HEK293T (cell line): ENCODE measurements around the gene PREX1.

Experiments used
- CTCF ChIA-PET: fragments of 350-600 bp; formaldehyde crosslinking; extraction: SDS; loops from one replicate; lab custom pipeline; 2021; ENCODE audit warnings: antibody characterized with exemption, inconsistent platforms; lab: Yijun Ruan, JAX
- POLR2A ChIA-PET: fragments of 350-600 bp; formaldehyde crosslinking; extraction: SDS; loops from one replicate; lab custom pipeline; 2020; ENCODE audit warnings: antibody characterized with exemption, inconsistent platforms; lab: Yijun Ruan, JAX
- DNase-seq: peaks from one replicate; pipeline ENCODE4 v3.0.0; 2012; ENCODE audit warnings: mixed read lengths; ENCODE audit errors: extremely low spot score
- ARNT ChIP-seq: fragments of 450-650 bp; IDR thresholded peaks from 2 replicates; pipeline ENCODE4 v1.6.1; 2017; ENCODE audit warnings: mild to moderate bottlenecking
- BHLHE40 ChIP-seq: fragments of 450-650 bp; IDR thresholded peaks from 2 replicates; pipeline ENCODE4 v1.6.1; 2016; ENCODE audit warnings: mild to moderate bottlenecking, moderate library complexity, borderline replicate concordance
- CTBP1 ChIP-seq: fragments of 450-650 bp; IDR thresholded peaks from 2 replicates; pipeline ENCODE4 v1.6.1; 2016; ENCODE audit warnings: borderline replicate concordance
- ELF4 ChIP-seq: fragments of 450-650 bp; IDR thresholded peaks from 2 replicates; pipeline ENCODE4 v1.6.1; 2017; ENCODE audit warnings: antibody characterized with exemption
- FOXA1 ChIP-seq: fragments of 450-650 bp; IDR thresholded peaks from 2 replicates; pipeline ENCODE4 v1.6.1; 2016; ENCODE audit warnings: mild to moderate bottlenecking
- FOXK2 ChIP-seq: fragments of 450-650 bp; IDR thresholded peaks from 2 replicates; pipeline ENCODE4 v1.6.1; 2016; ENCODE audit warnings: mild to moderate bottlenecking
- FOXM1 ChIP-seq: fragments of 450-650 bp; IDR thresholded peaks from 2 replicates; pipeline ENCODE4 v1.6.1; 2017; ENCODE audit warnings: mild to moderate bottlenecking, borderline replicate concordance
- HDGF ChIP-seq: fragments of 450-650 bp; IDR thresholded peaks from 2 replicates; pipeline ENCODE4 v1.6.1; 2017; ENCODE audit warnings: antibody characterized with exemption, borderline replicate concordance
- L3MBTL2 ChIP-seq: fragments of 450-650 bp; conservative IDR thresholded peaks from 2 replicates; pipeline ENCODE4 v1.6.1; 2016; ENCODE audit warnings: mild to moderate bottlenecking
- LEF1 ChIP-seq: fragments of 450-650 bp; IDR thresholded peaks from 2 replicates; pipeline ENCODE4 v1.6.1; 2017; ENCODE audit warnings: mild to moderate bottlenecking, borderline replicate concordance
- NFRKB ChIP-seq: fragments of 450-650 bp; IDR thresholded peaks from 2 replicates; pipeline ENCODE4 v1.6.1; 2016; ENCODE audit warnings: mild to moderate bottlenecking, moderate library complexity
- PKNOX1 ChIP-seq: fragments of 450-650 bp; IDR thresholded peaks from 2 replicates; pipeline ENCODE4 v1.6.1; 2016
- SP1 ChIP-seq: fragments of 450-650 bp; IDR thresholded peaks from 2 replicates; pipeline ENCODE4 v1.6.1; 2017
- SUZ12 ChIP-seq: fragments of 450-650 bp; IDR thresholded peaks from 2 replicates; pipeline ENCODE4 v1.6.1; 2016; ENCODE audit warnings: mild to moderate bottlenecking
- TARDBP ChIP-seq: fragments of 450-650 bp; IDR thresholded peaks from 2 replicates; pipeline ENCODE4 v1.6.1; 2016
- ZNF384 ChIP-seq: fragments of 450-650 bp; IDR thresholded peaks from 2 replicates; pipeline ENCODE4 v1.6.1; 2016

The PREX1 gene

GRCh38 chr20:48732081-48732829 lies 95.5 kb downstream of the PREX1 start:
- TF ChIP-seq SP1 = no peak
- TF ChIP-seq L3MBTL2 = no peak
- TF ChIP-seq HDGF = no peak
- ChIA-PET CTCF (no interaction called here), POLR2A (no interaction called here)
- no peak for DNase-seq

GRCh38 chr20:48731536-48731935 lies 96.3 kb downstream of the PREX1 start:
- ChIA-PET CTCF (no interaction called here), POLR2A (no interaction called here)
- TF ChIP-seq ELF4 (no peak), LEF1 (no peak), CTBP1 (no peak), ZNF384 (no peak), ARNT (no peak), NFRKB (no peak), PKNOX1 (no peak), SUZ12 (no peak), FOXK2 (no peak)
- DNase-seq = no peak

GRCh38 chr20:48730977-48731376 lies 96.8 kb downstream of the PREX1 start:
- TF ChIP-seq FOXM1 (no peak), FOXA1 (no peak), ARNT (no peak), NFRKB (no peak), SUZ12 (no peak), L3MBTL2 (no peak), PKNOX1 (no peak), TARDBP (no peak), FOXK2 (no peak), ELF4 (no peak), CTBP1 (no peak), SP1 (no peak), LEF1 (no peak), BHLHE40 (no peak), HDGF (no peak), ZNF384 (no peak)
- DNase-seq = no peak
- POLR2A ChIA-PET = no interaction called here
- CTCF ChIA-PET = no interaction called here

GRCh38 chr20:48729538-48729937 lies 98.3 kb downstream of the PREX1 start:
- ChIA-PET POLR2A (no interaction called here), CTCF (no interaction called here)
- DNase-seq = no peak
- TF ChIP-seq PKNOX1 (no peak), ARNT (no peak), SUZ12 (no peak), LEF1 (no peak), SP1 (no peak), HDGF (no peak)

- TF ChIP-seq ELF4 (no peak), FOXA1 (no peak), ZNF384 (no peak), ARNT (no peak), HDGF (no peak), CTBP1 (no peak), FOXM1 (no peak), L3MBTL2 (no peak), BHLHE40 (no peak), NFRKB (no peak)
- CTCF ChIA-PET = interaction anchor here (0.6 kb wide), 1 partner anchor 68 kb away, joined by 3 read pairs; no protein-coding TSS in a partner anchor
- no peak for DNase-seq
Measured at GRCh38 chr20:48728042-48728825, 99.6 kb downstream of the PREX1 start.

GRCh38 chr20:48727226-48727625 lies 100.6 kb downstream of the PREX1 start:
- ChIA-PET POLR2A (no interaction called here), CTCF (no interaction called here)
- no peak for TF ChIP-seq ARNT
- TF ChIP-seq ELF4 = no peak
- TF ChIP-seq L3MBTL2 = no peak
- TF ChIP-seq LEF1 = no peak
- TF ChIP-seq BHLHE40 = no peak
- TF ChIP-seq SUZ12 = no peak
- no peak for TF ChIP-seq PKNOX1
- no peak for TF ChIP-seq HDGF
- TF ChIP-seq ZNF384 = no peak
- TF ChIP-seq SP1 = no peak
- no peak for TF ChIP-seq FOXM1
- no peak for TF ChIP-seq FOXK2
- TF ChIP-seq FOXA1 = no peak
- TF ChIP-seq CTBP1 = no peak
- no peak for TF ChIP-seq TARDBP
- no peak for TF ChIP-seq NFRKB
- no peak for DNase-seq

More at GRCh38 chr20:48728042-48728825, 99.6 kb downstream of the PREX1 start:
- POLR2A ChIA-PET = no interaction called here
